Neural cell (in vitro differentiated cells): Measurements from ENCODE around the gene TNIP1. TPM values are rescaled to one million over a fixed set of nuclear protein-coding genes. Genes with fewer than 3 reads are reported as not detected.

Source experiments
- H2AFZ ChIP-seq: fragments of 200-600, 300-800 bp; sonication (generic), shearing (Covaris generic); 2 replicates; pipeline ENCODE4 v1.6.0; 2014; ENCODE audit warnings: low read depth, mild to moderate bottlenecking, antibody characterized with exemption, low read length, moderate library complexity
- H3F3A ChIP-seq: fragments of 200-600 bp; shearing (Covaris generic); 2 replicates; pipeline ENCODE4 v1.6.1; 2016; ENCODE audit warnings: mild to moderate bottlenecking, moderate library complexity, mixed read lengths, antibody characterized with exemption, low read length; ENCODE audit not compliant: insufficient read depth, poor library complexity, severe bottlenecking
- H3K27ac ChIP-seq: fragments of 200-600, 300-800 bp; sonication (generic), shearing (Covaris generic); 2 replicates; pipeline ENCODE4 v1.5.1; 2014; ENCODE audit warnings: mild to moderate bottlenecking, low read length, moderate library complexity
- H3K27me3 ChIP-seq: fragments of 300-800, 200-600 bp; sonication (generic), shearing (Covaris generic); 2 replicates; pipeline ENCODE4 v1.6.0; 2014; ENCODE audit warnings: mild to moderate bottlenecking, low read depth, low read length, moderate library complexity; ENCODE audit not compliant: insufficient read depth
- H3K36me3 ChIP-seq: fragments of 300-800, 200-600 bp; sonication (generic), shearing (Covaris generic); 2 replicates; pipeline ENCODE4 v1.5.1; 2014; ENCODE audit warnings: mild to moderate bottlenecking, antibody characterized with exemption, low read length, moderate library complexity; ENCODE audit not compliant: insufficient read depth
- H3K4me2 ChIP-seq: fragments of 300-800, 200-600 bp; sonication (generic), shearing (Covaris generic); 2 replicates; pipeline ENCODE4 v1.6.0; 2014; ENCODE audit warnings: mild to moderate bottlenecking, low read length
- H3K4me3 ChIP-seq: fragments of 300-800, 200-600 bp; sonication (generic), shearing (Covaris generic); 2 replicates; pipeline ENCODE4 v1.5.1; 2014; ENCODE audit warnings: mild to moderate bottlenecking, low read length, moderate library complexity
- H3K79me2 ChIP-seq: fragments of 200-600 bp; shearing (Covaris generic); replicated peaks from 2 replicates; pipeline ENCODE4 v1.6.0; 2014; ENCODE audit warnings: mild to moderate bottlenecking, low read length, moderate library complexity; ENCODE audit not compliant: insufficient read depth
- H3K9ac ChIP-seq: fragments of 300-800, 200-600 bp; sonication (generic), shearing (Covaris generic); 2 replicates; pipeline ENCODE4 v1.6.1; 2016; ENCODE audit warnings: mild to moderate bottlenecking, low read length, mixed read lengths
- H3K9me2 ChIP-seq: fragments of 200-600 bp; shearing (Covaris generic); 2 replicates; pipeline ENCODE4 v1.6.1; 2016; ENCODE audit warnings: mild to moderate bottlenecking, low read length, mixed read lengths; ENCODE audit not compliant: insufficient read depth
- H3K9me3 ChIP-seq: fragments of 200-600, 300-800 bp; sonication (generic), shearing (Covaris generic); 2 replicates; pipeline ENCODE4 v1.6.1; 2016; ENCODE audit warnings: mild to moderate bottlenecking, mixed run types, low read length, moderate library complexity, mixed read lengths
- H4K20me1 ChIP-seq: fragments of 200-600 bp; shearing (Covaris generic); 2 replicates; pipeline ENCODE4 v1.6.1; 2016; ENCODE audit warnings: mild to moderate bottlenecking, mixed run types; ENCODE audit not compliant: insufficient read depth
- CTCF ChIP-seq: fragments of 450-650 bp; IDR thresholded peaks from 2 replicates; pipeline ENCODE4 v1.5.1; 2014; ENCODE audit warnings: antibody characterized with exemption, mild to moderate bottlenecking, moderate library complexity; ENCODE audit not compliant: poor library complexity, severe bottlenecking
- EP300 ChIP-seq: fragments of 450-650 bp; conservative IDR thresholded peaks from 2 replicates; pipeline ENCODE4 v1.6.1; 2014; ENCODE audit warnings: antibody characterized with exemption, mild to moderate bottlenecking, moderate library complexity; ENCODE audit not compliant: poor library complexity, severe bottlenecking
- EZH2 ChIP-seq: fragments of 200-600, 300-800 bp; shearing (Covaris generic), sonication (generic); IDR thresholded peaks from 2 replicates; pipeline ENCODE4 v1.6.1; 2014; ENCODE audit warnings: antibody characterized with exemption, low read length, borderline replicate concordance, mild to moderate bottlenecking; ENCODE audit not compliant: insufficient read depth, poor library complexity, severe bottlenecking
- MXI1 ChIP-seq: fragments of 450-650 bp; conservative IDR thresholded peaks from 2 replicates; pipeline ENCODE4 v1.6.1; 2014; ENCODE audit warnings: antibody characterized with exemption, mild to moderate bottlenecking; ENCODE audit not compliant: poor library complexity, severe bottlenecking
- POLR2AphosphoS5 ChIP-seq: IDR thresholded peaks from 2 replicates; pipeline ENCODE4 v1.6.1; 2012
- RAD21 ChIP-seq: fragments of 450-650 bp; conservative IDR thresholded peaks from 2 replicates; pipeline ENCODE4 v1.6.1; 2014; ENCODE audit warnings: antibody characterized with exemption, mild to moderate bottlenecking, moderate library complexity
- SMC3 ChIP-seq: fragments of 450-650 bp; conservative IDR thresholded peaks from 2 replicates; pipeline ENCODE4 v1.6.1; 2014; ENCODE audit warnings: antibody characterized with exemption, mild to moderate bottlenecking, moderate library complexity; ENCODE audit not compliant: poor library complexity
- TAF1 ChIP-seq: IDR thresholded peaks from 2 replicates; pipeline ENCODE4 v1.6.1; 2012; ENCODE audit warnings: low read depth
- polyA plus RNA-seq: library from polyadenylated mRNA; depleted of rRNA; stranded (reverse); fragments of >200 nt; gene quantifications from 2 replicates; pipeline ENCODE4 v1.2.3, GENCODE V29; 2014
- TF ChIP-seq, protein P1 (sequence below): IDR thresholded peaks from 2 replicates; pipeline ENCODE4 v1.6.1; 2012; ENCODE audit warnings: borderline replicate concordance

Gene TNIP1
- polyA plus RNA-seq, 1 donor from 2014 or later, result 3.3 TPM

DNA sequence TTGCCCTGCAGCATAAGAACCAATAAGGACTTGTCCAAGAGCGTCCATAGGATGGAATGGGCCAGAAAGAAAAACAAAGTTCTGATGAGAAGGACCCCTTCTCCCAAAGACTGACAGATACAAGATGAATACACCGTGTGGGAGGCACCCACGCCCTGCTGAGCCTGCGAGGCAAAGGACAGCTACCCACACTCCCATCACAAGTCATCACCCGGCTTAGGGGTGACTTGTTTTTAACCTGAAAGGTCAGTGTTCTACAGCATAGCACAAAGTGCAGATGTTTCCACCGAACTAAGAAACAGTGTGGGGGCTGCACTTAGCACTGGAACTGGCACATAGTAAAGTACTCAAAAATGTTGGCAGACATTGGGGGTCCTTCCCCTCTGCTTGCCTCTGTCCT lies 13.9 kb downstream of the TNIP1 start:
- H3K4me2 ChIP-seq, result no peak overlapping the region
- no peaks in the 10 kb centered on the region for H3K9me2 ChIP-seq
- no peak overlapping the region for H3K27ac ChIP-seq
- H3F3A ChIP-seq, result no peaks in the 10 kb centered on the region
- no peak for TF ChIP-seq MXI1
- TF ChIP-seq, protein P1, sequence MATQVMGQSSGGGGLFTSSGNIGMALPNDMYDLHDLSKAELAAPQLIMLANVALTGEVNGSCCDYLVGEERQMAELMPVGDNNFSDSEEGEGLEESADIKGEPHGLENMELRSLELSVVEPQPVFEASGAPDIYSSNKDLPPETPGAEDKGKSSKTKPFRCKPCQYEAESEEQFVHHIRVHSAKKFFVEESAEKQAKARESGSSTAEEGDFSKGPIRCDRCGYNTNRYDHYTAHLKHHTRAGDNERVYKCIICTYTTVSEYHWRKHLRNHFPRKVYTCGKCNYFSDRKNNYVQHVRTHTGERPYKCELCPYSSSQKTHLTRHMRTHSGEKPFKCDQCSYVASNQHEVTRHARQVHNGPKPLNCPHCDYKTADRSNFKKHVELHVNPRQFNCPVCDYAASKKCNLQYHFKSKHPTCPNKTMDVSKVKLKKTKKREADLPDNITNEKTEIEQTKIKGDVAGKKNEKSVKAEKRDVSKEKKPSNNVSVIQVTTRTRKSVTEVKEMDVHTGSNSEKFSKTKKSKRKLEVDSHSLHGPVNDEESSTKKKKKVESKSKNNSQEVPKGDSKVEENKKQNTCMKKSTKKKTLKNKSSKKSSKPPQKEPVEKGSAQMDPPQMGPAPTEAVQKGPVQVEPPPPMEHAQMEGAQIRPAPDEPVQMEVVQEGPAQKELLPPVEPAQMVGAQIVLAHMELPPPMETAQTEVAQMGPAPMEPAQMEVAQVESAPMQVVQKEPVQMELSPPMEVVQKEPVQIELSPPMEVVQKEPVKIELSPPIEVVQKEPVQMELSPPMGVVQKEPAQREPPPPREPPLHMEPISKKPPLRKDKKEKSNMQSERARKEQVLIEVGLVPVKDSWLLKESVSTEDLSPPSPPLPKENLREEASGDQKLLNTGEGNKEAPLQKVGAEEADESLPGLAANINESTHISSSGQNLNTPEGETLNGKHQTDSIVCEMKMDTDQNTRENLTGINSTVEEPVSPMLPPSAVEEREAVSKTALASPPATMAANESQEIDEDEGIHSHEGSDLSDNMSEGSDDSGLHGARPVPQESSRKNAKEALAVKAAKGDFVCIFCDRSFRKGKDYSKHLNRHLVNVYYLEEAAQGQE, result no peak
- TF ChIP-seq EZH2, result no peak
- no peak for TF ChIP-seq TAF1
- TF ChIP-seq CTCF, result no peak
- no peak for TF ChIP-seq POLR2AphosphoS5
- no peak for TF ChIP-seq EP300
- no peak for TF ChIP-seq SMC3
- TF ChIP-seq RAD21, result no peak
- no peak overlapping the region for H3K4me3 ChIP-seq
- no peaks in the 10 kb centered on the region for H3K9me3 ChIP-seq
- no peaks in the 10 kb centered on the region for H3K27me3 ChIP-seq
- no peaks in the 10 kb centered on the region for H4K20me1 ChIP-seq
- no peaks in the 10 kb centered on the region for H3K36me3 ChIP-seq
- H3K9ac ChIP-seq, result no peak overlapping the region
- no peak overlapping the region for H2AFZ ChIP-seq
- H3K79me2 ChIP-seq, result no peaks in the 10 kb centered on the region

DNA sequence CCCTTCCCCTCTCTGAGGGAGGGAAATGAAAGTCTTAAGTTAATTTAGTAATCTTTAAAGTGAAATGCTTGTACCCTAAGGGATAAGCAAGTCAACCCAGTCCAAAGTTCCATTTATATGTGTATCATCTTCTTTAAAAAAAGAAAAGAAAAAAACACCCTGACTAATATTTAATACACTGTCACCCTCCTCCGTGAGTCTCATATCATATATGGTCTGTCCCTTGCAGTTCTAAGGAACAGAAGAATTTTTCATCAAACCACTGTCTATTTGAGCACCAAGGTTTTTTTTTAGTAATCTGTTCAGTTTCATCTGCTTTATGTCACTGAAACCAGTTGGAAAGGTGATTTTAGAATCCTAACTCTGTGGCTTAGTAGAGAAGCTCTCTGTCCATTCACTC lies 15.2 kb downstream of the TNIP1 start:
- Histone ChIP-seq H3F3A (no peaks in the 10 kb centered on the region), H3K27ac (no peak overlapping the region), H3K79me2 (no peaks in the 10 kb centered on the region)

More for the DNA sequence above, 15.2 kb downstream of the TNIP1 start:
- no peak overlapping the region for H3K4me3 ChIP-seq
- H3K4me2 ChIP-seq, result no peak overlapping the region
- H3K27me3 ChIP-seq, result no peaks in the 10 kb centered on the region
- no peaks in the 10 kb centered on the region for H3K9me3 ChIP-seq
- no peak overlapping the region for H3K9ac ChIP-seq
- no peaks in the 10 kb centered on the region for H4K20me1 ChIP-seq
- no peaks in the 10 kb centered on the region for H3K36me3 ChIP-seq
- H3K9me2 ChIP-seq, result no peaks in the 10 kb centered on the region
- TF ChIP-seq POLR2AphosphoS5, result no peak
- no peak for TF ChIP-seq TAF1
- TF ChIP-seq, protein P1, result no peak
- TF ChIP-seq CTCF, result no peak
- no peak for TF ChIP-seq EP300
- no peak for TF ChIP-seq SMC3
- TF ChIP-seq MXI1, result no peak
- no peak for TF ChIP-seq EZH2
- TF ChIP-seq RAD21, result no peak
- H2AFZ ChIP-seq, result no peak overlapping the region
